Ecto neural progenitor cell (in vitro differentiated cells): ENCODE measurements around the gene ZBTB25.
A peak's percentile ranks its signal among the peaks of the same experiment; 100 is the strongest.
"Not testable (repeated sequence)": the region's sequence is repeated elsewhere in the genome, so short reads cannot be mapped to it uniquely, and the experiment has no call there.

Source experiments
- DNase-seq: peaks from one replicate; pipeline ENCODE4 v3.0.0-alpha.2; 2018; ENCODE audit warnings: low spot score

ZBTB25 gene

DNA sequence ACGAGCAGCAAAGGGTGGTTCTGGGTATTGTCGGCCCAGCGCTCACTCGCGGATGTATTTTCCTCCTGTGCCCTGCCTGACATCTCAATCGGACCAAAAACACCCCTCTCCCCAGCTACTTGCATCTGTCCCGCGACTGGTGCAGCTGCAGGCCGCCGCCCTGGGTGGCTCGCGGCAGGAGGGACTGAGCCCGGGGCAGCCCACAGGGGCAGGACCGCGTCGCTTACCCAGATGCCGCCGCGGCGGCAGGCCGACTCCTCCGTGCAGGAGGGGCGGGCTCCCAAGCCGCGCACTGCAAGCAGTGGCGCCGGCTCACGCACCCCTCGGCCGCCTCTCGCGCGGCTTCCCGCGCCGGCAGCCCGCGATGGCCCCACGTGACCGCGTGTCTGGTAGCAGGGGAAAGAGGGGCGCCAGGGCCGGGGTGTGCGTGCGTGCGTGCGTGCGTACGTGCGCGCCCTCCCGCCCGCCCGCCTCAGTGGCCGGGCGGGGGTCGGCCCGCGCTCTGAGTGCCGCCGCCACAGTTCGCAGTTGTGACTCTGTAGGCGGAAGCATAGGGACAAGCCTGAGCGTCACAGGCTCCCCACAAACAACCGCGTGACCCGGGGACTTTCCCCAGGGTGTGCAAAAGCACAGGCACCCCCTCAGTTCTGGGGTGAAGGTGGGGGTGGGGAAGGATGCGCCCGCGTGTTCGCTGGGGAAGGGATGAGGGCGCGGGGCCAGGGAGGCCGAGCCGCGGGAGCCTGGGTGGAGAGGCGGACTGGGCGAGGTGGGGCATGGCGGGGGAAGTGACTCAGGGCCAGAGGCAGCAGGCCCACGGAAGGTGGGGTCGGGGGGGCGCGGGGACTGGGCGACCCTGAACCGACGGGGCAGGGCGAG is at the start of gene ZBTB25:
Gene ZBTB25, minus strand, starts transcription at position 405 of the 876 bp plus-strand sequence. CDS start 13,305 bp downstream, outside the sequence.
- DNase-seq, result peak; percentile 94

DNA sequence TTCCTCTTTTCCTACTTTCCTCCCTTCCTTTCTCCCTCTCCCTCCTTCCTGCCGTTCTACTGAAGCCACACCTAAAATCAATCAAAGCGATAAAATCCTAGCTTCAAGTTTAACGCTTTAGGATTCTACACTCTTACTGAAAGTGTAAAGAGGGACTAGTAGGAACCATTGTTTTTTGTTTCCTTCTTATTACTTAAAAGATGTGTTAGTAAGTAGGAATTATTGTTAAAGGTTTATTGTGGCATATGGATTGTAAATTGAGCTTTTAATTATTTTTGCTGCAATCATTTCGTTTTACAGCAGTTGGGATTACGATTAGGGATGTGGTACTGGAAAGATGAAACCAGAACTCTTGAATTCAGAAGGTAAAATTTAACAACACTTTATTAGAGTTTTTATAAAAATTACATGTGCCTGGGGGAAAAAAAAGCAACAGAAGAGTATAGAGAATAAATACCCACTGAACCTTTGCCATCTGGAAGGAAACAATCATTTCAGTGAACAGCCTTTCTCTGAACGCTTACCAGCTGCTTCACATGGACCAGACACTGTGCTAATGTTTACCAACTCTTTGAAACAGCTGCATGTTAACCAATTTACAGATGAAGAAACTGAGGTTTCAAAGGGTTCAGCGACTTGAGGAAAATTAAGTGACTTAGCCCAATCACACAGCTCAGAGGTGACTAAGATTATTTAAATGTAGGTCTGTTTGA is 47.1 kb upstream of the ZBTB25 start:
- DNase-seq, result no peak

DNA sequence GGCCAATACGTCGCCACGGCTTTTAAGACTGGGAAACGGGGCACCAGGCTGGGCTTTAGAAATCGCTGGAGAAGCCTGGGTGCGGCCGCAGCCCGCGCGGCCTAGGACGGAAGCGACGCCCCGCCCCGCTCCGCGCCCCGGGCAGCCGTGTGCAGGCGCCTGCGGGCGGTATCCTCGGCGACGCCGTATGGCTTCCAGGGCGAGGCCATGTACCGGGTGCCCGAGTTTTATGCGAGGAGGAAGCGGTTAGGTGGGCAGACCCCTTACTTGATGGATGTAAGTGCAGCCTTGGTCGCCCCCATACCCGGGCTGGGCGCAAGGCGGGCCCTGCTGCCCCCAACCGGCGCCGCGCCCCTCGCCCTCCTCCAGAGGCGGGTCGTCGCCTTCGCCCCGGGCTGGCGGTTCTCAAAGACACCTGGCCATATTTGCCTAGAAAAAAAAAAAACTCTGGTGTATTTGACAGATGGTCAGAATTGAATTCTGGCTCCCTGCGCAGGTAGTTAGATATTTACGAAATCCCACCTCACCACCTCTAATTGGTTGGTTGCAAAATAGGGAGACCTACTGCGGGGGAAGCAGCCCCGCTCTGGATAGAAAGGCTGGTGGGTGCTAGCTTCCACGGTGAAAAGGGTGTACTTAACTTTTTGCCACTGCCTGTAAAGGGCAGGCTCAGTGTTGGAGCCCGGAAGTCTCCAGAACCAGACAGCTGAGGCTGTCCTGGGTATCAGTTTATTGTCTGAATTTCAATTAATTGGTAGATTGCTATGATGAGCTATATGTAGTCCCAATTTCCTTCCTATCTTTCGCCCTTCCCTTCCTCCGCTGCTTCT is 46.4 kb upstream of the ZBTB25 start, which contains the start of gene PPP1R36:
Gene PPP1R36, plus strand, starts transcription at position 171 of the 830 bp plus-strand sequence. Its CDS starts 37 bp downstream, at position 208.
- peak; percentile 52 for DNase-seq

DNA sequence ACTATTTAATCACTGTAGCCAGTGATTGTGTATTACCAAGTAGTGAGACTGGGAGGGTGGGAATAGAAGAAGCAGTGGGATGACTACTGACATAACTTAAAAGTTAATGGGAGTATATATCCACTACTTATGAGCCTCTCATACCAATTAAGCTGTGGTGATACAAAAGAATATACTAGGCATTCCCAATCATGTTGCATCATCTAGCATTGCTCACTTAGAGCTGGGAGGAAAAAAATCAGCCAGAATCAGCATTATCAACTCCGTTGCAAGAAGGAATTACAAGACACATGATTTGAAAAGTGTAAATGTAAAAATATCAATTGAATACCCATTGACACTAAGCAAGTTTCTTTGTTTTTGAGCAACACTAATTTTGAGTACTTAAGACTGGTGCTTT is 45.4 kb upstream of the ZBTB25 start:
- no peak for DNase-seq

DNA sequence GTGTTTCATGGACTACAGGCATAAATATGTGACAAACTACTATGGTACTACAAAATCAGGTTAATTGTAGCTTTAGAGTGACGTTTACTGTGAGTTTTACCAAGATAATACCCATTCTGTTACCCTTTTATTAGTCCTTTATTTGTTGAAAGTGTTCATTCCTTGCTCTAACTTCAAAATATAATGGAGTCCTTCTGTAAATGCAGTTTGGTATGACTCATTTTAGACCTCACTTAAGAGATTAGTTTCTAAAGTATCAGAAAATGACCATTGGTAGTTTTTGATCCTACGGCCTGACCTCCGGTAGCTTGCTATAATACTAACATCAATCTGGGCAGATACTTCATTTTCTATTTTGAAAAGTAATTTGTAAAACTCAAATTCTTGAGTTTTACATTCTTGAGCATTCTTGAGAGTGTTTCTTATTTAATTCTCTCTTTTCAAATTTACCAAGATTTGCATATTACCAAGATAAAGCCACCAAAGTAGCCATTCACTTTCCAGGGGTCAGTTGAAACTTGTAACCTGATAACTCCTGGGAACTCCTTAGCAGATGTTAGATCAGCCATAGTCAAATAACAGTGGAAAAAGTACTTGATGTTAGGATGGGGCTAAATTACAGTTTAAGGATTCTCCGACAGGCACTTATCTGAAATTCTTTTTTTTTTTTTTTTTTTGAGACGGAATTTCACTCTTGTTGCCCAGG is 41.1 kb upstream of the ZBTB25 start:
- no peak for DNase-seq

DNA sequence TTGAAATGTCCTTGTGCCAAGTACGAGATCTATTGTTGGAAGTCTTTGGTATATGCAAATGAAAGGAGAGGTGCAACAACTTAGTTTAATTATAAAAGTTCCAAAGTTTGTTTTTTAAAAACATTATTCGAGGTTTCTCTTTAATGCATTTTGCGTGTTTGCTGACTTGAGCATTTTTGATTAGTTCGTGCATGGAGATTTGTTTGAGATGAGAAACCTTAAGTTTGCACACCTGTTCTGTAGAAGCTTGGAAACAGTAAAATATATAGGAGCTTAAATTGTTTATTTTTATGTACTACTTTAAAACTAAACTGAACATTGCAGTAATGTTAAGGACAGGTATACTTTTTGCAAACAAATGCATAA is 39.2 kb upstream of the ZBTB25 start:
- DNase-seq, result no peak

DNA sequence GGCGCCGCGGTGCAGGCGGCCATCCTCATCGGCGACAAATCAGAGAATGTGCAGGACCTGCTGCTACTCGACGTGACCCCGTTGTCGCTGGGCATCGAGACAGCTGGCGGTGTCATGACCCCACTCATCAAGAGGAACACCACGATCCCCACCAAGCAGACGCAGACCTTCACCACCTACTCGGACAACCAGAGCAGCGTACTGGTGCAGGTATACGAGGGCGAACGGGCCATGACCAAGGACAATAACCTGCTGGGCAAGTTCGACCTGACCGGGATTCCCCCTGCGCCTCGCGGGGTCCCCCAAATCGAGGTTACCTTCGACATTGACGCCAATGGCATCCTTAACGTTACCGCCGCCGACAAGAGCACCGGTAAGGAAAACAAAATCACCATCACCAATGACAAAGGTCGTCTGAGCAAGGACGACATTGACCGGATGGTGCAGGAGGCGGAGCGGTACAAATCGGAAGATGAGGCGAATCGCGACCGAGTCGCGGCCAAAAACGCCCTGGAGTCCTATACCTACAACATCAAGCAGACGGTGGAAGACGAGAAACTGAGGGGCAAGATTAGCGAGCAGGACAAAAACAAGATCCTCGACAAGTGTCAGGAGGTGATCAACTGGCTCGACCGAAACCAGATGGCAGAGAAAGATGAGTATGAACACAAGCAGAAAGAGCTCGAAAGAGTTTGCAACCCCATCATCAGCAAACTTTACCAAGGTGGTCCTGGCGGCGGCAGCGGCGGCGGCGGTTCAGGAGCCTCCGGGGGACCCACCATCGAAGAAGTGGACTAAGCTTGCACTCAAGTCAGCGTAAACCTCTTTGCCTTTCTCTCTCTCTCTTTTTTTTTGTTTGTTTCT is 38.6 kb upstream of the ZBTB25 start:
- DNase-seq, result no peak

DNA sequence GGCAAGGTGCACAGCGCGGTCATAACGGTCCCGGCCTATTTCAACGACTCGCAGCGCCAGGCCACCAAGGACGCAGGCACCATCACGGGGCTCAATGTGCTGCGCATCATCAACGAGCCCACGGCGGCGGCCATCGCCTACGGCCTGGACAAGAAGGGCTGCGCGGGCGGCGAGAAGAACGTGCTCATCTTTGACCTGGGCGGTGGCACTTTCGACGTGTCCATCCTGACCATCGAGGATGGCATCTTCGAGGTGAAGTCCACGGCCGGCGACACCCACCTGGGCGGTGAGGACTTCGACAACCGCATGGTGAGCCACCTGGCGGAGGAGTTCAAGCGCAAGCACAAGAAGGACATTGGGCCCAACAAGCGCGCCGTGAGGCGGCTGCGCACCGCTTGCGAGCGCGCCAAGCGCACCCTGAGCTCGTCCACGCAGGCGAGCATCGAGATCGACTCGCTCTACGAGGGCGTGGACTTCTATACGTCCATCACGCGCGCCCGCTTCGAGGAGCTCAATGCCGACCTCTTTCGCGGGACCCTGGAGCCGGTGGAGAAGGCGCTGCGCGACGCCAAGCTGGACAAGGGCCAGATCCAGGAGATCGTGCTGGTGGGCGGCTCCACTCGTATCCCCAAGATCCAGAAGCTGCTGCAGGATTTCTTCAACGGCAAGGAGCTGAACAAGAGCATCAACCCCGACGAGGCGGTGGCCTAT is 37.8 kb upstream of the ZBTB25 start:
- no peak for DNase-seq

DNA sequence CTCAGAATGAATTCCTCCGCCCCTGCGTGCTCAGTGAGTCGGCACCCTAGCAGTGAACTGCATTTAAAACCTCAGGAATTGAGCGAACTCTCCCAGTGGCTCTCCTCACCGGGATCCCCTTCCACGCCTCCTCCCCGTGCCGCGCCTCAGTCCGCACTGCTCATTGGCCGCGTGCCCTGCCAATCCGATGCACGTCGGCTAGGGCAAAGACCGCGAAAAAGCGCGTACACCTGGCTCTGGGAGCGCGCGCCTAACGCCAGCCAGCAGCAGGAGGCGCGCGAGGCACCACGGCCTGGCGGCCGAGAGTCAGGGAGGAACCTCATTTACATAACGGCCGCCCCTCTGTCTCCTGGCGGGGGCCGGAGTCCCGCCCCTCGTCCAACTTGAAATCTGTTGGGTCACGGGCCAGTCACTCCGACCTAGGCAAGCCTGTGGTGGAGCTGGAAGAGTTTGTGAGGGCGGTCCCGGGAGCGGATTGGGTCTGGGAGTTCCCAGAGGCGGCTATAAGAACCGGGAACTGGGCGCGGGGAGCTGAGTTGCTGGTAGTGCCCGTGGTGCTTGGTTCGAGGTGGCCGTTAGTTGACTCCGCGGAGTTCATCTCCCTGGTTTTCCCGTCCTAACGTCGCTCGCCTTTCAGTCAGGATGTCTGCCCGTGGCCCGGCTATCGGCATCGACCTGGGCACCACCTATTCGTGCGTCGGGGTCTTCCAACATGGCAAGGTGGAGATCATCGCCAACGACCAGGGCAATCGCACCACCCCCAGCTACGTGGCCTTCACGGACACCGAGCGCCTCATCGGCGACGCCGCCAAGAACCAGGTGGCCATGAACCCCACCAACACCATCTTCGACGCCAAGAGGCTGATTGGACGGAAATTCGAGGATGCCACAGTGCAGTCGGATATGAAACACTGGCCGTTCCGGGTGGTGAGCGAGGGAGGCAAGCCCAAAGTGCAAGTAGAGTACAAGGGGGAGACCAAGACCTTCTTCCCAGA is 36.9 kb upstream of the ZBTB25 start, which contains the start of gene HSPA2:
Gene HSPA2, plus strand, starts transcription at position 534 of the 995 bp plus-strand sequence. Its CDS starts 109 bp downstream, at position 643.
- peak; percentile 98 for DNase-seq

- no peak for DNase-seq
These were observed 33.0 kb upstream of the ZBTB25 start for GRCh38 chr14:64536488-64537245.

GRCh38 chr14:64531567-64531966 is 27.9 kb upstream of the ZBTB25 start:
- no peak for DNase-seq

- no peak for DNase-seq
These were observed 21.7 kb upstream of the ZBTB25 start for GRCh38 chr14:64525354-64525753.

DNA sequence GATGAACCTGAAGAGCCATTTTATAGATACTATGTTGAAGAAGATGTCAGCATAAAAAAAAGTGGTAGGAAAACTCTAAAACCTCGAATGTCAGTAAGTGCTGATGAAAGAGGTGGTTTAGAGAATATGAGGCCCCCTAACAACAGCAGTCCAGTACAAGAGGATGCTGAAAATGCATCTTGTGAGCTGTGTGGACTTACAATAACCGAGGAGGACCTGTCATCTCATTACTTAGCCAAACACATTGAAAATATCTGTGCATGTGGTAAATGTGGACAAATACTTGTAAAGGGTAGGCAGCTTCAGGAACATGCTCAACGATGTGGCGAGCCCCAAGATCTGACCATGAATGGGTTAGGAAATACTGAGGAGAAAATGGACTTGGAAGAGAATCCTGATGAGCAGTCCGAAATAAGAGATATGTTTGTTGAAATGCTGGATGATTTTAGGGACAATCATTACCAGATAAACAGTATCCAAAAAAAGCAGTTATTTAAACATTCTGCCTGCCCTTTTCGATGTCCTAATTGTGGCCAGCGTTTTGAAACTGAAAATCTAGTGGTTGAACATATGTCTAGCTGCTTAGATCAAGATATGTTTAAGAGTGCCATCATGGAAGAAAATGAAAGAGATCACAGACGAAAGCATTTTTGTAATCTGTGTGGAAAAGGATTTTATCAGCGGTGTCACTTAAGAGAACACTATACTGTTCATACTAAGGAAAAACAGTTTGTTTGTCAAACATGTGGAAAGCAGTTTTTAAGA is 19.1 kb upstream of the ZBTB25 start:
- no peak for DNase-seq

DNA sequence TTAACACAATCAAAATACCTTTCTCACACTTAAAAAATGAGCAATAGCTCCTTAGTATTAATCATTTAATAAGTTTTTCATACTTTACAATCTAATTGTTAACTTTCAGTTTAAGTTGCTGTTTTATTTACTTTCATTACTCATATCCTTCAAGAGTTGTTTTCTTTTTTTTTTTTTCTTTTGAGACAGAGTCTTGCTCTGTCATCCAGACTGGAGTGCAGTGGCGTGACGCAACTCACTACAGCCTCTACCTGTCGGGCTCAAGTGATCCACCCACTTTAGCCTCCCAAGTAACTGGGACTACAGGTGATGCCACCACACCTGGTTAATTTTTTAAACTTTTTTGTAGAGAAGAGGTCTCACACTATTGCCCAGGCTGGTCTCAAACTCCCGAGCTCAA is 17.1 kb upstream of the ZBTB25 start:
- DNase-seq, result no peak

- no peak for DNase-seq
These were observed 14.6 kb upstream of the ZBTB25 start for GRCh38 chr14:64518229-64518628.

DNA sequence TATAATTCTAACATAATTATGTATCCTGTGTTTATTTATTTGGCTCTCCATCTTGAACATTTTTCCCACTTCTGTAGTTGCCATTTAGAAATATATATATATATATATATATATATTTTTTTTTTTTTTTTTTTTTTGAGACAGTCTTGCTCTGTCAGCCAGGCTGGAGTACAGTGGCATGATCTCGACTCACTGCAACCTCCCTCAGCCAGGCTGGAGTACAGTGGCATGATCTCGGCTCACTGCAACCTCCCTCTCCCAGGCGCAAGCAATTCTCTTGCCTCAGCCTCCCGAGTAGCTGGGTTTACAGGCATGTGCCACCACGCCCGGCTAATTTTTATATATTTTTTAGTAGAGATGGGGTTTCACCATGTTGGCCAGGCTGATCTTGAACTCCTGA is 14.0 kb upstream of the ZBTB25 start:
- not testable (repeated sequence) for DNase-seq

DNA sequence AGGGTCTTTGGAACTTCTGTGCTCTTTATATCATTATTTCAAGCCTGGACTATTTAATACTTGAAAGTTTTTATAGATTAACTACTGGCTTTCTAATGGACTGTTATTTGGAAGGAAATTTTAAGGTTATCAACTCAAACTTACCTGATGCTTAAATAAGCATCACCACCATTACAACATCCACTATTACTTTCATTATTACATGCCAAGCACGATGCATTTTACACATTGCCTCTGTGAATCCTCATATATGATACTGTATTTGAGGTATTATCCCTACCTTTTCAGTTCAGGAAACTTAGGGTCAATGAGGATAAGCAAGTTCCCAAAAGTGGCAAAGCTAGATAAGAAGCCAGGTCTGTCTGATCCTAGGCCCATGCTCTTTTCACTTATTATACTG is 13.3 kb upstream of the ZBTB25 start:
- no peak for DNase-seq
